ENCODE measurements around the gene FKBP1C.

Gene FKBP1C

GRCh38 chr6:63186970-63187369, 24.3 kb upstream of the FKBP1C start:
- H3K79me2 ChIP-seq (ENCODE audit: insufficient read depth, low read depth): no peaks in the 10 kb centered on the region
- H3K4me3 ChIP-seq (IDR thresholded peaks at IDR 0.05; ENCODE audit: insufficient read depth, low read depth, low read length): no peak overlapping the region
- no peak overlapping the region for H3K27ac ChIP-seq
- H3K9ac ChIP-seq: no peak overlapping the region
- H3K4me1 ChIP-seq (ENCODE audit: low read depth, poor library complexity, severe bottlenecking): no peaks in the 10 kb centered on the region
- H4K20me1 ChIP-seq (ENCODE audit: insufficient read depth): no peaks in the 10 kb centered on the region
- no peak for TF ChIP-seq CTCF (conservative IDR thresholded peaks at IDR 0.05; ENCODE audit: low read depth, low read length)
- H3K27me3 ChIP-seq (ENCODE audit: insufficient read depth, low read depth): no peaks in the 10 kb centered on the region
- H3K4me2 ChIP-seq: no peak overlapping the region
- H3K36me3 ChIP-seq (ENCODE audit: insufficient read depth): no peaks in the 10 kb centered on the region
- H2AFZ ChIP-seq (ENCODE audit: low read depth): no peak overlapping the region

GRCh38 chr6:63188828-63189227, 22.4 kb upstream of the FKBP1C start:
- H3K79me2 ChIP-seq (ENCODE audit: insufficient read depth, low read depth): no peaks in the 10 kb centered on the region
- no peak for TF ChIP-seq CTCF (conservative IDR thresholded peaks at IDR 0.05; ENCODE audit: low read depth, low read length)
- H2AFZ ChIP-seq (ENCODE audit: low read depth): no peak overlapping the region
- no peak overlapping the region for H3K4me2 ChIP-seq
- H3K4me3 ChIP-seq (IDR thresholded peaks at IDR 0.05; ENCODE audit: insufficient read depth, low read depth, low read length): no peak overlapping the region
- H3K27me3 ChIP-seq (ENCODE audit: insufficient read depth, low read depth): no peaks in the 10 kb centered on the region
- no peak overlapping the region for H3K9ac ChIP-seq
- no peak overlapping the region for H3K27ac ChIP-seq
- H3K4me1 ChIP-seq (ENCODE audit: low read depth, poor library complexity, severe bottlenecking): no peaks in the 10 kb centered on the region
- no peaks in the 10 kb centered on the region for H3K36me3 ChIP-seq (ENCODE audit: insufficient read depth)
- no peaks in the 10 kb centered on the region for H4K20me1 ChIP-seq (ENCODE audit: insufficient read depth)

GRCh38 chr6:63193324-63193723, 17.9 kb upstream of the FKBP1C start:
- H3K27ac ChIP-seq: no peak overlapping the region
- no peak overlapping the region for H2AFZ ChIP-seq (ENCODE audit: low read depth)
- H3K79me2 ChIP-seq (ENCODE audit: insufficient read depth, low read depth): no peaks in the 10 kb centered on the region
- no peaks in the 10 kb centered on the region for H3K4me1 ChIP-seq (ENCODE audit: low read depth, poor library complexity, severe bottlenecking)
- TF ChIP-seq CTCF (conservative IDR thresholded peaks at IDR 0.05; ENCODE audit: low read depth, low read length): no peak
- no peak overlapping the region for H3K4me3 ChIP-seq (IDR thresholded peaks at IDR 0.05; ENCODE audit: insufficient read depth, low read depth, low read length)
- no peaks in the 10 kb centered on the region for H3K36me3 ChIP-seq (ENCODE audit: insufficient read depth)
- H3K27me3 ChIP-seq (ENCODE audit: insufficient read depth, low read depth): no peaks in the 10 kb centered on the region
- H3K4me2 ChIP-seq: no peak overlapping the region
- no peaks in the 10 kb centered on the region for H4K20me1 ChIP-seq (ENCODE audit: insufficient read depth)
- no peak overlapping the region for H3K9ac ChIP-seq

GRCh38 chr6:63197741-63198140, 13.5 kb upstream of the FKBP1C start:
- Histone ChIP-seq H3K27ac (no peak overlapping the region), H3K4me2 (no peak overlapping the region), H2AFZ (ENCODE audit: low read depth) (no peak overlapping the region), H3K36me3 (ENCODE audit: insufficient read depth) (no peaks in the 10 kb centered on the region), H3K9ac (no peak overlapping the region), H3K4me3 (IDR thresholded peaks at IDR 0.05; ENCODE audit: insufficient read depth, low read depth, low read length) (no peak overlapping the region), H4K20me1 (ENCODE audit: insufficient read depth) (no peaks in the 10 kb centered on the region), H3K4me1 (ENCODE audit: low read depth, poor library complexity, severe bottlenecking) (no peaks in the 10 kb centered on the region), H3K27me3 (ENCODE audit: insufficient read depth, low read depth) (no peaks in the 10 kb centered on the region), H3K79me2 (ENCODE audit: insufficient read depth, low read depth) (no peaks in the 10 kb centered on the region)
- TF ChIP-seq CTCF (conservative IDR thresholded peaks at IDR 0.05; ENCODE audit: low read depth, low read length): no peak

GRCh38 chr6:63213325-63213724, 2.1 kb downstream of the FKBP1C start:
- Histone ChIP-seq H3K36me3 (ENCODE audit: insufficient read depth) (no peaks in the 10 kb centered on the region), H3K4me3 (IDR thresholded peaks at IDR 0.05; ENCODE audit: insufficient read depth, low read depth, low read length) (no peak overlapping the region)

More at GRCh38 chr6:63213325-63213724, 2.1 kb downstream of the FKBP1C start:
- Histone ChIP-seq H3K4me1 (ENCODE audit: low read depth, poor library complexity, severe bottlenecking) (no peaks in the 10 kb centered on the region), H3K4me2 (no peak overlapping the region), H3K9ac (no peak overlapping the region), H3K27me3 (ENCODE audit: insufficient read depth, low read depth) (no peaks in the 10 kb centered on the region), H3K79me2 (ENCODE audit: insufficient read depth, low read depth) (no peaks in the 10 kb centered on the region), H3K27ac (no peak overlapping the region), H2AFZ (ENCODE audit: low read depth) (no peak overlapping the region), H4K20me1 (ENCODE audit: insufficient read depth) (no peaks in the 10 kb centered on the region)
- TF ChIP-seq CTCF (conservative IDR thresholded peaks at IDR 0.05; ENCODE audit: low read depth, low read length): no peak

Measured in KMS-11 (cell line).